HUES48 (cell line): Measurements from ENCODE around the gene BLOC1S3.

Experiments used
- H3K27ac ChIP-seq: one replicate; pipeline ENCODE4 v1.7.0; 2013; ENCODE audit warnings: low read depth, low read length, inconsistent platforms
- H3K27me3 ChIP-seq: 2 replicates; pipeline ENCODE4 v1.6.1; 2013; ENCODE audit warnings: mild to moderate bottlenecking, low read length; ENCODE audit not compliant: control insufficient read depth, insufficient read depth
- H3K36me3 ChIP-seq: 2 replicates; pipeline ENCODE4 v1.6.1; 2013; ENCODE audit warnings: low read length; ENCODE audit not compliant: control insufficient read depth, insufficient read depth
- H3K4me1 ChIP-seq: 2 replicates; pipeline ENCODE4 v1.6.1; 2013; ENCODE audit warnings: mild to moderate bottlenecking, low read length; ENCODE audit not compliant: control insufficient read depth, insufficient read depth
- H3K4me3 ChIP-seq: 2 replicates; pipeline ENCODE4 v1.5.1; 2013; ENCODE audit warnings: mild to moderate bottlenecking, low read depth, low read length
- H3K9ac ChIP-seq: 2 replicates; pipeline ENCODE4 v1.6.1; 2013; ENCODE audit warnings: mild to moderate bottlenecking, low read depth, low read length, moderate library complexity
- H3K9me3 ChIP-seq: 2 replicates; pipeline ENCODE4 v1.6.1; 2013; ENCODE audit warnings: low read length; ENCODE audit not compliant: control insufficient read depth, insufficient read depth

Gene BLOC1S3

DNA sequence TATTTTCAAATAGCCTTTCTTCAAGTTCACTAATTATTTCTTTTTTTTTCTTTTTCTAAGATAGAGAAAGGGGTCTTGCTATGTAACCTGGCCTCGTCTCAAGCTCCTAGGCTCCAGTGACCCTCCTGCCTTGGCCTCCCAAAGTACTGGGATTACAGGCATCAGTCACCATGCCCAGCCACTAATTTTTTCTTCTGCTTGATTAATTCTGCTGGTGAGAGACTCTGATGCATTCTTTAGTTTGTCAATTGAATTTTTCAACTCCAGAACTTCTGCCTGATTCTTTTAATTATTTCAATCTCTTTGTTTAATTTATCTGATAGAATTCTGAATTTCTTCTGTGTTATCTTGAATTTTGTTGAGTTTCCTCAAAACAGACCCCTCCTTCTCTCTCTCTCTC is 11.4 kb downstream of the BLOC1S3 start:
- Histone ChIP-seq H3K36me3 (no peaks in the 10 kb centered on the region), H3K9ac (no peak overlapping the region), H3K27ac (no peak overlapping the region), H3K9me3 (no peaks in the 10 kb centered on the region), H3K4me3 (no peak overlapping the region), H3K4me1 (0 out of 2 replicates have a peak, but pooled peaks cover 3% of the 10 kb centered on the region), H3K27me3 (peaks cover 2% of the 10 kb centered on the region; the same call in 1 of the 2 replicates)

DNA sequence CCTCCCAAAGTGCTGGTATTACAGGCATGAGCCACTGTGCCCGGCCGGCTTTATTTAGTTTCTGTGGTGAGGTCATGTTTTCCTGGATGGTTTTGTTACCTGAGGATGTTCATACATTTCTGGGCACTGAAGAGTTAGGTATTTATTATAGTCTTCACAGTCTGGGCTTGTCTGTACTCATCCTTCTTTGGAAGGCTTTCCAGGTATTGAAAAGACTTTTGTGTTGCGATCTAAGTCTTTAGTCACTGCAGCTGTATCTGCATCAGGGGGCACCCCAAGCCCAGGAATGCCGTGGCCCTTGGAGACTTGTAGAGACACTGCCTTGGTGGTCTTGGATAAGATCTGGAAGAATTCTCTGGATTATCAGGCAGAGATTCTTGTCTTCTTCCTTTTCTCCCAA is 12.8 kb downstream of the BLOC1S3 start:
- no peak overlapping the region for H3K9ac ChIP-seq
- no peaks in the 10 kb centered on the region for H3K36me3 ChIP-seq
- no peaks in the 10 kb centered on the region for H3K9me3 ChIP-seq
- H3K27me3 ChIP-seq, result peaks cover 2% of the 10 kb centered on the region; the same call in 1 of the 2 replicates
- H3K4me3 ChIP-seq, result no peak overlapping the region
- H3K4me1 ChIP-seq, result 0 out of 2 replicates have a peak, but pooled peaks cover 3% of the 10 kb centered on the region
- H3K27ac ChIP-seq, result no peak overlapping the region

DNA sequence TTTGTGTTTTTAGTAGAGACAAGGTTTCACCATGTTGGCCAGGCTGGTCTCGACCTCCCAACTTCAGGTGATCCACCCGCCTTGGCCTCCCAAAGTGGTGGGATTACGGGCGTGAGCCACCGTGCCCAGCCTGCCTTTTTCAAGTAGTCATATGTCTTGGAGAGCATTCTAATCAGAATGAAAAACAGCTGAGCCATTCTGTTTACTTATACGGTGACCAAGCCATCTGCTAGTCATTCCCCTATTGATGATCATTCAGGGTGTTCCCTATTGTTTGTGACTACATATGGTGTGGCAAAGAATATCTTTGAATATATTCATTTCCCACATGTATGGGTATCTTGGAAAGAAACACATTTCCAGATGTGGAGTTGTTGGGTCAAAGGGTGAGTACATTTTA is 17.2 kb downstream of the BLOC1S3 start:
- no peak overlapping the region for H3K4me3 ChIP-seq
- no peaks in the 10 kb centered on the region for H3K9me3 ChIP-seq
- no peak overlapping the region for H3K9ac ChIP-seq

DNA sequence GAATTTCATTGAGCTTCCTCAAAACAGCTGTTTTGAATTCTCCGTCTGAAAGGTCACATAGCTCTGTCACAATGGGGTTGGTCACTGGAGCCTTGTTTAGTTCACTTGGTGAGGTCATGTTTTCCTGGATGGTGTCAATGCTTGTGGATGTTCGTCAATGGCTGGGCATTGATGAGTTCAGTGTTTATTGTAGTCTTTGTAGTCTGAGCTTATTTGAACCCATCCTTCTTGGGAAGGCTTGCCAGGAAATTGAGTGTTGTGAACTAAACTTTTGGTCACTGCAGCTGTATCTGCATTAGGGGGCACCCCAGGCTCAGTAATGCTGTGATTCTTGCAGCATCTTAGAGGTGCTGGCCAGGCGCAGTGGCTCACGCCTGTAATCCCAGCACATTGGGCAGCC is 22.0 kb downstream of the BLOC1S3 start:
- Histone ChIP-seq H3K4me1 (no peaks in the 10 kb centered on the region), H3K9me3 (no peaks in the 10 kb centered on the region)

More for the DNA sequence above, 17.2 kb downstream of the BLOC1S3 start:
- Histone ChIP-seq H3K27ac (no peak overlapping the region), H3K36me3 (no peaks in the 10 kb centered on the region), H3K4me1 (no peaks in the 10 kb centered on the region), H3K27me3 (peaks cover 2% of the 10 kb centered on the region; the same call in 1 of the 2 replicates)

GRCh38 chr19:45202637-45203036 is 24.1 kb downstream of the BLOC1S3 start:
- no peaks in the 10 kb centered on the region for H3K27me3 ChIP-seq
- H3K36me3 ChIP-seq, result no peaks in the 10 kb centered on the region
- H3K9ac ChIP-seq, result no peak overlapping the region
- H3K9me3 ChIP-seq, result no peaks in the 10 kb centered on the region
- H3K4me1 ChIP-seq, result no peaks in the 10 kb centered on the region
- no peak overlapping the region for H3K27ac ChIP-seq
- H3K4me3 ChIP-seq, result no peak overlapping the region

More for the DNA sequence above, 22.0 kb downstream of the BLOC1S3 start:
- Histone ChIP-seq H3K27ac (no peak overlapping the region), H3K4me3 (no peak overlapping the region), H3K36me3 (no peaks in the 10 kb centered on the region), H3K9ac (no peak overlapping the region), H3K27me3 (no peaks in the 10 kb centered on the region)

- H3K27ac ChIP-seq, result no peak overlapping the region
- H3K4me3 ChIP-seq, result no peak overlapping the region
These were observed 27.2 kb downstream of the BLOC1S3 start for GRCh38 chr19:45205810-45206209.

GRCh38 chr19:45206328-45206727 is 27.7 kb downstream of the BLOC1S3 start:
- Histone ChIP-seq H3K9ac (no peak overlapping the region), H3K4me3 (no peak overlapping the region), H3K9me3 (no peaks in the 10 kb centered on the region), H3K4me1 (no peaks in the 10 kb centered on the region), H3K27ac (no peak overlapping the region), H3K27me3 (no peaks in the 10 kb centered on the region), H3K36me3 (no peaks in the 10 kb centered on the region)

More at GRCh38 chr19:45205810-45206209, 27.2 kb downstream of the BLOC1S3 start:
- no peaks in the 10 kb centered on the region for H3K36me3 ChIP-seq
- no peaks in the 10 kb centered on the region for H3K9me3 ChIP-seq
- H3K27me3 ChIP-seq, result no peaks in the 10 kb centered on the region
- H3K9ac ChIP-seq, result no peak overlapping the region
- no peaks in the 10 kb centered on the region for H3K4me1 ChIP-seq

GRCh38 chr19:45211751-45212381 is 33.3 kb downstream of the BLOC1S3 start:
- no peaks in the 10 kb centered on the region for H3K36me3 ChIP-seq
- H3K4me1 ChIP-seq, result no peaks in the 10 kb centered on the region; the same call in 1 of the 2 replicates

DNA sequence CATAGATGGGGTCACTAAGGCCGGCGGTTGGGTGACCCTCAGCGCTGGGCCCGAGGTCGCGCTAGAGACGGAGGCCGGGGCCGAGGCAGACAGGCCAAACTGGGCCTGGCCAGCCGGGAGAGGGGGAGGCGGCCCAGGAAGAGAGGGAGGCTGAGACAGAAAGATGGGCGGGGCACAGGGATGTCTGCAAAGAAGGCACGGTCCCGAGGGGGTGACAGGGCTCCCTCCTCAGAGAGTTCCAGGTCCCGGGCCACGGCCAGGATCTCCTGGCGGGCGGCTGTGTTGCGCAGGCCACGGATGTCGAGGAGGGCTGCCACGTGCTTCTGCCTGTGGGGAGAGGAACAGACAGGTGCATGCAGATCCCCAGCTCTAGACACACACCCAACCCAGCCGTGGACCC is 34.4 kb downstream of the BLOC1S3 start:
- H3K9me3 ChIP-seq, result no peaks in the 10 kb centered on the region
- H3K27me3 ChIP-seq, result peaks cover 32% of the 10 kb centered on the region
- no peak overlapping the region for H3K27ac ChIP-seq
- H3K9ac ChIP-seq, result no peak overlapping the region
- H3K4me3 ChIP-seq, result no peak overlapping the region
- H3K4me1 ChIP-seq, result no peaks in the 10 kb centered on the region; the same call in 1 of the 2 replicates
- H3K36me3 ChIP-seq, result no peaks in the 10 kb centered on the region

More at GRCh38 chr19:45211751-45212381, 33.3 kb downstream of the BLOC1S3 start:
- peaks cover 21% of the 10 kb centered on the region for H3K27me3 ChIP-seq
- H3K4me3 ChIP-seq, result no peak overlapping the region
- no peak overlapping the region for H3K9ac ChIP-seq
- H3K27ac ChIP-seq, result no peak overlapping the region
- H3K9me3 ChIP-seq, result no peaks in the 10 kb centered on the region

GRCh38 chr19:45215391-45216191 is 37.0 kb downstream of the BLOC1S3 start:
- Histone ChIP-seq H3K4me1 (no peaks in the 10 kb centered on the region; the same call in 1 of the 2 replicates), H3K4me3 (peak overlapping the region; percentile 45), H3K36me3 (no peaks in the 10 kb centered on the region), H3K27me3 (peaks cover 47% of the 10 kb centered on the region), H3K9me3 (no peaks in the 10 kb centered on the region), H3K9ac (no peak overlapping the region), H3K27ac (no peak overlapping the region)

DNA sequence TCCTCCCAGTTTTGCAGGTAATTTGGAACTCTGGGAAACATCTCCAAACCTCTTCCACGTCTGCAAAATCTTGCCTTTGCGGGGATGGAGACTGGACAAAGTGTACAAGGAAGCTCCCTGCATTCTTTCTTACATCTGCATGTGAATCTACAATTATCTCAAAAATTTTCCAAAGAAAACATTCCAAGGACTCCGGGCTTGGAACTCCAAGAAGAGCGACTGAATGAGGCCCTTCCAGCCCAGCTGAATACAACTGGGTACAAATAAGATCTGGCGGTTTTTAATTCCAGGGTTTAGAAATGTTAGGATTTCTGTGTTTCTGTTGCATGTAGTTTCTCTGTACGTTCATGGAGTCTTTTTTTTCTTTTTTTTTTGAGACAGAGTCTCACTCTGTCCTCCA is 38.1 kb downstream of the BLOC1S3 start:
- Histone ChIP-seq H3K9me3 (no peaks in the 10 kb centered on the region), H3K4me3 (no peak overlapping the region), H3K27ac (no peak overlapping the region), H3K36me3 (no peaks in the 10 kb centered on the region), H3K27me3 (peaks cover 47% of the 10 kb centered on the region), H3K9ac (no peak overlapping the region), H3K4me1 (no peaks in the 10 kb centered on the region; the same call in 1 of the 2 replicates)
